PFSK-1 (cell line): ENCODE data around the gene HHAT.

Source experiments
- FOXP2 ChIP-seq: optimal IDR thresholded peaks from 2 replicates; pipeline ENCODE3; 2011; ENCODE audit warnings: borderline replicate concordance, control low read depth, inconsistent platforms; ENCODE audit not compliant: insufficient read depth; ENCODE audit errors: extremely low read length, extremely low read depth
- POLR2AphosphoS5 ChIP-seq: IDR thresholded peaks from 2 replicates; pipeline ENCODE4 v1.6.1; 2012; ENCODE audit warnings: low read depth, mild to moderate bottlenecking, control low read depth, low read length, moderate library complexity
- REST ChIP-seq, 2 experiments: IDR thresholded peaks; 2 replicates each; pipeline versions ENCODE4 v1.6.1 to v1.8.0; 2011 to 2012; ENCODE audit warnings: low read depth in 2 of 2, low read length in 2 of 2, control low read depth in 1 of 2, inconsistent platforms in 1 of 2, mild to moderate bottlenecking in 1 of 2, moderate library complexity in 1 of 2; ENCODE audit not compliant: insufficient read depth in 1 of 2
- SIN3A ChIP-seq: IDR thresholded peaks from 2 replicates; pipeline ENCODE4 v1.6.1; 2012; ENCODE audit warnings: mild to moderate bottlenecking, low read length, moderate library complexity, borderline replicate concordance; ENCODE audit not compliant: insufficient read depth
- TAF1 ChIP-seq: IDR thresholded peaks from 2 replicates; pipeline ENCODE4 v1.6.1; 2012; ENCODE audit warnings: low read length, control low read depth, borderline replicate concordance; ENCODE audit not compliant: insufficient read depth

Gene HHAT

GRCh38 chr1:210456731-210457255, 128.1 kb downstream of the HHAT start:
- TF ChIP-seq FOXP2 (no peak), POLR2AphosphoS5 (no peak), SIN3A (no peak), REST (IDR thresholded peaks at IDR 0.05; ENCODE audit: insufficient read depth in 1 of 2, low read depth in 2 of 2, low read length in 2 of 2) (no peak), TAF1 (no peak)

GRCh38 chr1:210457568-210457967, 128.9 kb downstream of the HHAT start:
- TF ChIP-seq POLR2AphosphoS5 (no peak), TAF1 (no peak), SIN3A (no peak), FOXP2 (no peak), REST (IDR thresholded peaks at IDR 0.05; ENCODE audit: insufficient read depth in 1 of 2, low read depth in 2 of 2, low read length in 2 of 2) (no peak)

- TF ChIP-seq SIN3A (no peak), POLR2AphosphoS5 (no peak), TAF1 (no peak), FOXP2 (no peak), REST (IDR thresholded peaks at IDR 0.05; ENCODE audit: insufficient read depth in 1 of 2, low read depth in 2 of 2, low read length in 2 of 2) (no peak)
These were observed 135.9 kb downstream of the HHAT start for GRCh38 chr1:210464519-210465039.

- no peak for TF ChIP-seq TAF1
- TF ChIP-seq SIN3A: no peak
- TF ChIP-seq POLR2AphosphoS5: no peak
These were observed 136.4 kb downstream of the HHAT start for GRCh38 chr1:210465150-210465549.

- TF ChIP-seq SIN3A (no peak), TAF1 (no peak), REST (IDR thresholded peaks at IDR 0.05; ENCODE audit: insufficient read depth in 1 of 2, low read depth in 2 of 2, low read length in 2 of 2) (no peak), POLR2AphosphoS5 (no peak), FOXP2 (no peak)
These were observed 138.8 kb downstream of the HHAT start for GRCh38 chr1:210467440-210468043.
